K562 (cell line): ENCODE measurements around the gene SPAG17. TPM values are rescaled to one million over a fixed set of nuclear protein-coding genes. Genes with fewer than 3 reads are reported as not detected.

Source experiments
- ATAC-seq: fragments of 200-7000 bp; cut with Tn5 transposase; 3 replicates; pipeline ENCODE4 v1.9.1; 2020; ENCODE audit warnings: moderate library complexity
- BruUV-seq: library from RNA; stranded (reverse); fragments of 400-500 nt; replicated peaks from 2 replicates; lab custom pipeline; 2021; lab: Mats Ljungman, UMichigan
- CTCF ChIA-PET: fragments of 300-600 bp; formaldehyde crosslinking; extraction: SDS; loops from one replicate; lab custom pipeline; 2021; ENCODE audit warnings: low intra/inter-chr PET ratio; lab: Yijun Ruan, JAX
- POLR2A ChIA-PET: fragments of 300-600, 350-650 bp; sonication (Branson Sonifier 250); formaldehyde crosslinking; extraction: SDS; loops from one replicate; lab custom pipeline; 2021; ENCODE audit warnings: antibody characterized with exemption, inconsistent platforms; lab: Yijun Ruan, JAX
- DNase-seq, 4 experiments: peaks; one replicate each; pipeline versions ENCODE4 v3.0.0 to v3.0.0-alpha.2; 2011 to 2018; ENCODE audit warnings: low spot score in 3 of 4, mixed read lengths in 3 of 4; ENCODE audit errors: extremely low read depth in 1 of 4
- FAIRE-seq: peaks from 2 replicates; lab custom pipeline; 2011; peaks lifted over from hg19 to GRCh38; lab: Jason Lieb, UNC
- H2AFZ ChIP-seq: 2 replicates; pipeline ENCODE4 v1.6.0; 2011; ENCODE audit warnings: low read depth, low read length, control low read depth, inconsistent platforms
- H3K27ac ChIP-seq: fragments of 200-600 bp; 3 replicates; pipeline ENCODE4 v1.8.0; 2011; ENCODE audit warnings: low read depth, mild to moderate bottlenecking, control low read depth, inconsistent platforms, low read length, moderate library complexity, mixed read lengths; ENCODE audit errors: extremely low read depth
- H3K27me3 ChIP-seq, 2 experiments: fragments of 300-600 bp in 1 of 2; 2 replicates in 1 of 2; 3 replicates in 1 of 2; pipeline versions ENCODE4 v1.6.0 to v1.8.0; 2011; ENCODE audit warnings: inconsistent platforms in 2 of 2, low read length in 2 of 2, mild to moderate bottlenecking in 1 of 2, mixed read lengths in 1 of 2, moderate library complexity in 1 of 2; ENCODE audit not compliant: control insufficient read depth in 2 of 2, insufficient read depth in 2 of 2
- H3K36me3 ChIP-seq: fragments of 300-600 bp; 3 replicates; pipeline ENCODE4 v1.8.0; 2011; ENCODE audit warnings: mild to moderate bottlenecking, low read length, inconsistent platforms; ENCODE audit not compliant: control insufficient read depth, insufficient read depth
- H3K4me1 ChIP-seq, 2 experiments: fragments of 200-600 bp in 1 of 2; replicated peaks in 1 of 2; 2 replicates in 1 of 2; 3 replicates in 1 of 2; pipeline versions ENCODE4 v1.5.1 to v1.8.0; 2011; ENCODE audit warnings: inconsistent platforms in 2 of 2, low read length in 2 of 2, mild to moderate bottlenecking in 1 of 2, mixed read lengths in 1 of 2, moderate library complexity in 1 of 2; ENCODE audit not compliant: control insufficient read depth in 2 of 2, insufficient read depth in 2 of 2
- H3K4me2 ChIP-seq: 2 replicates; pipeline ENCODE4 v1.6.1; 2011; ENCODE audit warnings: low read length, control low read depth, inconsistent platforms, mixed read lengths; ENCODE audit not compliant: insufficient read depth
- H3K4me3 ChIP-seq: fragments of 200-600 bp; sonication (generic), shearing (Covaris generic); 2 replicates; pipeline ENCODE4 v1.5.1; 2016; ENCODE audit warnings: control low read depth, inconsistent platforms
- H3K79me2 ChIP-seq: fragments of 200-600 bp; 3 replicates; pipeline ENCODE4 v1.8.0; 2011; ENCODE audit warnings: low read length, inconsistent platforms; ENCODE audit not compliant: control insufficient read depth, insufficient read depth
- H3K9ac ChIP-seq, 2 experiments: 2 replicates each; pipeline versions ENCODE4 v1.6.0 to v1.6.1; 2011; ENCODE audit warnings: low read depth in 2 of 2, low read length in 2 of 2, control low read depth in 1 of 2, inconsistent platforms in 1 of 2, mild to moderate bottlenecking in 1 of 2, mixed read lengths in 1 of 2; ENCODE audit not compliant: insufficient read depth in 1 of 2
- H3K9me1 ChIP-seq: one replicate; pipeline ENCODE4 v1.6.0; 2011; ENCODE audit warnings: inconsistent platforms, mild to moderate bottlenecking, low read length, moderate library complexity; ENCODE audit not compliant: control insufficient read depth, insufficient read depth
- H3K9me3 ChIP-seq: replicated peaks from 2 replicates; pipeline ENCODE4 v1.5.1; 2011; ENCODE audit warnings: low read depth, low read length, inconsistent platforms; ENCODE audit not compliant: control insufficient read depth, insufficient read depth
- H4K20me1 ChIP-seq: replicated peaks from 2 replicates; pipeline ENCODE4 v1.6.1; 2011; ENCODE audit warnings: low read length, inconsistent platforms, mixed read lengths; ENCODE audit not compliant: control insufficient read depth, insufficient read depth
- ATF3 ChIP-seq, 2 experiments: fragments of 450-650 bp in 1 of 2; sonication (generic) in 1 of 2; formaldehyde crosslinking in 1 of 2; IDR thresholded peaks in 1 of 2; conservative IDR thresholded peaks in 1 of 2; 2 replicates each; pipeline versions ENCODE4 v1.6.1 to v1.8.1; 2016 to 2023; ENCODE audit warnings: mild to moderate bottlenecking in 2 of 2, moderate library complexity in 2 of 2, inconsistent platforms in 1 of 2, missing genetic modification reagents in 1 of 2
- GABPA ChIP-seq: fragments of 200-800 bp; sonication (Bioruptor generic); conservative IDR thresholded peaks from 2 replicates; pipeline ENCODE4 v1.6.1; 2016; ENCODE audit warnings: low read depth, missing genetic modification characterization, missing compliant biosample characterization
- HDAC2 ChIP-seq: fragments of 450-650 bp; IDR thresholded peaks from 2 replicates; pipeline ENCODE4 v1.6.1; 2016; ENCODE audit warnings: mild to moderate bottlenecking
- HEY1 ChIP-seq: fragments of 250-450 bp; sonication (Bioruptor Pico); IDR thresholded peaks from 2 replicates; pipeline ENCODE4 v1.5.0; 2020; ENCODE audit warnings: mild to moderate bottlenecking, moderate library complexity, borderline replicate concordance
- JUNB ChIP-seq: fragments of 450-650 bp; formaldehyde crosslinking; conservative IDR thresholded peaks from 2 replicates; pipeline ENCODE4 v1.4.0; 2020; ENCODE audit warnings: mild to moderate bottlenecking
- NBN ChIP-seq: fragments of 450-650 bp; IDR thresholded peaks from 2 replicates; pipeline ENCODE4 v1.6.1; 2016; ENCODE audit warnings: low read depth, mild to moderate bottlenecking
- NCOA4 ChIP-seq: fragments of 450-650 bp; IDR thresholded peaks from 2 replicates; pipeline ENCODE4 v1.6.1; 2018; ENCODE audit warnings: mild to moderate bottlenecking; ENCODE audit not compliant: partially characterized antibody
- POLR2AphosphoS5 ChIP-seq: IDR thresholded peaks from 2 replicates; pipeline ENCODE4 v1.6.1; 2011; ENCODE audit warnings: mild to moderate bottlenecking, low read depth, low read length, moderate library complexity; ENCODE audit not compliant: control insufficient read depth, insufficient read depth
- PYGO2 ChIP-seq: fragments of 450-650 bp; IDR thresholded peaks from 2 replicates; pipeline ENCODE4 v1.6.1; 2016; ENCODE audit warnings: mild to moderate bottlenecking, missing genetic modification characterization, moderate library complexity, missing compliant biosample characterization
- SPI1 ChIP-seq: IDR thresholded peaks from 2 replicates; pipeline ENCODE4 v1.6.1; 2011; ENCODE audit warnings: low read depth, low read length, control low read depth, borderline replicate concordance
- SREBF2 ChIP-seq: sonication (generic); formaldehyde crosslinking; IDR thresholded peaks from 2 replicates; pipeline ENCODE4 v1.4.0; 2020; ENCODE audit warnings: mild to moderate bottlenecking, missing genetic modification reagents
- TFAM ChIP-seq: fragments of 250-450 bp; sonication (Bioruptor Pico); conservative IDR thresholded peaks from 2 replicates; pipeline ENCODE4 v1.5.0; 2021; ENCODE audit warnings: mild to moderate bottlenecking, moderate library complexity
- ZBED1 ChIP-seq: IDR thresholded peaks from 2 replicates; pipeline ENCODE4 v1.6.1; 2014
- ZBTB7A ChIP-seq: IDR thresholded peaks from 2 replicates; pipeline ENCODE4 v1.6.1; 2011; ENCODE audit warnings: low read depth, mild to moderate bottlenecking, low read length, moderate library complexity, borderline replicate concordance; ENCODE audit not compliant: control insufficient read depth
- ZNF408 ChIP-seq: fragments of 250-450 bp; sonication (Bioruptor Pico); IDR thresholded peaks from 2 replicates; pipeline ENCODE4 v1.4.0; 2020; ENCODE audit warnings: low read depth, mild to moderate bottlenecking, moderate library complexity
- ZNF696 ChIP-seq: fragments of 250-450 bp; sonication (Bioruptor Pico); conservative IDR thresholded peaks from 2 replicates; pipeline ENCODE4 v1.4.0; 2020; ENCODE audit warnings: mild to moderate bottlenecking, moderate library complexity
- ZNF764 ChIP-seq: fragments of 250-450 bp; sonication (Bioruptor Pico); IDR thresholded peaks from 2 replicates; pipeline ENCODE4 v1.4.0; 2020; ENCODE audit warnings: low read depth, mild to moderate bottlenecking, moderate library complexity
- WGBS: fragments of 100-300 bp; shearing (Covaris generic); methylation state at CpG from one replicate; pipeline ENCODE4 v1.1.6; 2016; ENCODE audit warnings: low coverage, mixed read lengths; ENCODE audit not compliant: insufficient coverage; ENCODE audit errors: missing lambda C conversion rate; 5-methylcytosine and 5-hydroxymethylcytosine counted together
- in situ Hi-C: fragments of 300-500 bp; cut with MboI; formaldehyde crosslinking; loops from 4 replicates; pipeline ENCODE4 v1.15.0; 2018; ENCODE audit warnings: inconsistent platforms, mixed read lengths
- intact Hi-C: fragments of 100-400 bp; cut with micrococcal nuclease; formaldehyde crosslinking; loops from 2 replicates; pipeline ENCODE4 v1.14.2; 2022
- polyA plus RNA-seq, 8 experiments: library from polyadenylated mRNA; depleted of rRNA in 4 of 8; stranded (reverse) in 5 of 8; unstranded in 3 of 8; fragments of >200 nt; fragmentation: Nextera tagmentation in 2 of 8; fragmentation: Illumina TruSeq in 1 of 8; extraction: Ambion mirVana in 2 of 8; extraction: Trizol in 1 of 8; gene quantifications; 2 replicates each; pipeline versions ENCODE4 v1.2.1 to v1.2.3, GENCODE V29; 2011 to 2014; ENCODE audit warnings: inconsistent platforms in 1 of 8, missing spikeins in 1 of 8
- total RNA-seq, 7 experiments: library from RNA; depleted of rRNA in 6 of 7; stranded (reverse); fragments of >200 nt in 6 of 7; fragmentation: Illumina TruSeq in 2 of 7; extraction: Trizol in 2 of 7; gene quantifications; 2 replicates each; pipeline versions ENCODE4 v1.2.1 to v1.2.3, GENCODE V29; 2011 to 2021; ENCODE audit warnings: low replicate concordance in 1 of 7

The SPAG17 gene
- total and polyA plus RNA-seq, 9 of the 15 experiments (the other 6 are each of a cell fraction or from before 2014, with no cell fraction given), result 0.07 to 2.1 (median 1.5) TPM

- no peaks in the 10 kb centered on the region for H3K27me3 ChIP-seq
- no peaks in the 10 kb centered on the region for H3K79me2 ChIP-seq
- H3K9ac ChIP-seq, result no peak overlapping the region
- intact Hi-C loops, result no loop called here
- H3K36me3 ChIP-seq, result peaks cover 41% of the 10 kb centered on the region
- H3K9me3 ChIP-seq, result no peaks in the 10 kb centered on the region
- no peak overlapping the region for H3K4me2 ChIP-seq
- TF ChIP-seq ATF3 (IDR thresholded peaks at IDR 0.05) (0 out of 2 replicates have a peak, but pooled peaks have one; percentile 20), ATF3 (CRISPR knock-in tag; conservative IDR thresholded peaks at IDR 0.05) (no peak), ZBTB7A (no peak)
- CTCF ChIA-PET, result no interaction called here
- no peaks in the 10 kb centered on the region for H4K20me1 ChIP-seq
- H3K27ac ChIP-seq, result no peak overlapping the region
- H3K4me3 ChIP-seq, result no peak overlapping the region
- ATAC-seq, result no peak
- FAIRE-seq, result no peak
- POLR2A ChIA-PET, result interaction anchor here (4.3 kb wide), 1 partner anchor 8 kb away, joined by 22 read pairs; no protein-coding TSS in a partner anchor
- DNase-seq, result no peak
- H2AFZ ChIP-seq, result no peak overlapping the region
- 77% methylated on average over 2 of the region's 2 CpGs for WGBS
- in situ Hi-C loops, result loop anchor here (10.0 kb wide), 1 partner anchor 380 kb away; no protein-coding TSS in a partner anchor
- H3K4me1 ChIP-seq, result no peaks in the 10 kb centered on the region
- no peaks in the 10 kb centered on the region for H3K9me1 ChIP-seq
- BruUV-seq, result no TSS peak
These were observed 280.0 kb downstream of the SPAG17 start for GRCh38 chr1:117905019-117905418.

- BruUV-seq, result no TSS peak
- Histone ChIP-seq H3K9ac (no peak overlapping the region), H4K20me1 (no peaks in the 10 kb centered on the region), H2AFZ (no peak overlapping the region), H3K9me1 (no peaks in the 10 kb centered on the region), H3K79me2 (no peaks in the 10 kb centered on the region), H3K27ac (no peak overlapping the region), H3K36me3 (peaks cover 39% of the 10 kb centered on the region), H3K4me3 (no peak overlapping the region), H3K27me3 (no peaks in the 10 kb centered on the region), H3K4me1 (no peaks in the 10 kb centered on the region), H3K4me2 (no peak overlapping the region), H3K9me3 (no peaks in the 10 kb centered on the region)
- DNase-seq, result no peak
- no peak for FAIRE-seq
- ChIA-PET CTCF (no interaction called here), POLR2A (interaction anchor here (4.3 kb wide), 1 partner anchor 7 kb away, joined by 22 read pairs; no protein-coding TSS in a partner anchor)
- ATAC-seq, result no peak
- intact Hi-C loops (no loop called here), in situ Hi-C loops (loop anchor here (10.0 kb wide), 1 partner anchor 380 kb away; no protein-coding TSS in a partner anchor)
- 92% methylated on average over 3 of the region's 3 CpGs for WGBS
- TF ChIP-seq ZNF408 (CRISPR knock-in tag) (no peak), JUNB (CRISPR knock-in tag) (no peak), NBN (no peak), ZNF696 (CRISPR knock-in tag) (no peak), TFAM (CRISPR knock-in tag) (no peak), GABPA (tag) (no peak), SREBF2 (CRISPR knock-in tag) (no peak), HDAC2 (no peak), POLR2AphosphoS5 (no peak), ZNF764 (no peak), NCOA4 (no peak), ZBED1 (no peak), PYGO2 (tag) (no peak), SPI1 (no peak), HEY1 (CRISPR knock-in tag) (no peak)
These were observed 280.5 kb downstream of the SPAG17 start for GRCh38 chr1:117904485-117904884.
